Prostate gland (tissue), 2 donors: ENCODE results near the gene DDX28.

Source experiments
- POLR2A ChIP-seq: fragments of 450-650 bp; IDR thresholded peaks from one replicate; pipeline ENCODE4 v1.6.1; 2016; ENCODE audit warnings: antibody characterized with exemption, mild to moderate bottlenecking
- POLR2AphosphoS5 ChIP-seq: sonication (generic); formaldehyde crosslinking; IDR thresholded peaks from one replicate; pipeline ENCODE4 v1.6.1; 2017; ENCODE audit warnings: antibody characterized with exemption
- TF ChIP-seq, protein P1 (sequence below), 4 experiments: fragments of 200-600 bp in 2 of 4; fragments of 450-650 bp in 2 of 4; sonication (generic) in 2 of 4; IDR thresholded peaks; 1 replicate in 3 of 4; 2 replicates in 1 of 4; pipeline ENCODE4 v1.5.1; 2016 to 2019; ENCODE audit warnings: antibody characterized with exemption in 4 of 4, mild to moderate bottlenecking in 2 of 4, moderate library complexity in 2 of 4

DNA sequence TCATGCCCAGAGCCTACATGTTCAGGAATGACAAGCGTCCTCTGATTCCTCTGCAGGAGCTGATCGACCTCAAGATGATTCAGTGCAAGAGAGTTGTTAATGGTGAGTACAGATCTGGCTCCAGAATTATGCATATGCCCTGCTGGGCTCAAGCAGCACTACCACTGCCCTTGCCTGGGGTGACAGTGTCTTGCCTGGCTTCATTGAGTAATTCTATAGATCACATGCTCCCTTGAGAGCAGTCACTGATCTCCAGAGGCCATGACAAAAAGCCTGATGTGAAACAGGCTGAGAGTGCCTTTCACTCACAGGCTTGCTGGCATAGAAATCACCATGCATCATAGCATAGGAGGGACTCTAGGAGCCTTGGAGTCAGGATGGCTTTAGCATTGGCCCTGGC, 26.4 kb upstream of the DDX28 start:
- TF ChIP-seq, protein P1, sequence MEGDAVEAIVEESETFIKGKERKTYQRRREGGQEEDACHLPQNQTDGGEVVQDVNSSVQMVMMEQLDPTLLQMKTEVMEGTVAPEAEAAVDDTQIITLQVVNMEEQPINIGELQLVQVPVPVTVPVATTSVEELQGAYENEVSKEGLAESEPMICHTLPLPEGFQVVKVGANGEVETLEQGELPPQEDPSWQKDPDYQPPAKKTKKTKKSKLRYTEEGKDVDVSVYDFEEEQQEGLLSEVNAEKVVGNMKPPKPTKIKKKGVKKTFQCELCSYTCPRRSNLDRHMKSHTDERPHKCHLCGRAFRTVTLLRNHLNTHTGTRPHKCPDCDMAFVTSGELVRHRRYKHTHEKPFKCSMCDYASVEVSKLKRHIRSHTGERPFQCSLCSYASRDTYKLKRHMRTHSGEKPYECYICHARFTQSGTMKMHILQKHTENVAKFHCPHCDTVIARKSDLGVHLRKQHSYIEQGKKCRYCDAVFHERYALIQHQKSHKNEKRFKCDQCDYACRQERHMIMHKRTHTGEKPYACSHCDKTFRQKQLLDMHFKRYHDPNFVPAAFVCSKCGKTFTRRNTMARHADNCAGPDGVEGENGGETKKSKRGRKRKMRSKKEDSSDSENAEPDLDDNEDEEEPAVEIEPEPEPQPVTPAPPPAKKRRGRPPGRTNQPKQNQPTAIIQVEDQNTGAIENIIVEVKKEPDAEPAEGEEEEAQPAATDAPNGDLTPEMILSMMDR (IDR thresholded peaks at IDR 0.05) = no peak
- TF ChIP-seq POLR2A (no peak), POLR2AphosphoS5 (no peak)
